Measurements from ENCODE around the gene ETV4. TPM values are rescaled to one million over a fixed set of nuclear protein-coding genes. Genes with fewer than 3 reads are reported as not detected.

The ETV4 gene
- total and polyA plus RNA-seq, 2 of the 13 experiments (the other 11 are each of a cell fraction or from before 2014, with no cell fraction given): 128 to 330 TPM

- 0 out of 2 replicates have a peak, but pooled peaks have one; percentile 50 for TF ChIP-seq GLMP (CRISPR knock-in tag; IDR thresholded peaks at IDR 0.05; ENCODE audit: borderline replicate concordance)
- no peak for TF ChIP-seq ZBTB2 (CRISPR knock-in tag; IDR thresholded peaks at IDR 0.05; ENCODE audit: low read depth)
- peak; percentile 20 for TF ChIP-seq XRCC5 (optimal IDR thresholded peaks at IDR 0.05; ENCODE audit: low read length)
- TF ChIP-seq PATZ1 (CRISPR knock-in tag; IDR thresholded peaks at IDR 0.05): peak; percentile 20; the same call in 1 of the 2 replicates
- TF ChIP-seq EP300 (IDR thresholded peaks at IDR 0.05; ENCODE audit: low read depth in 2 of 2, low read length in 2 of 2): peak in 1 of 2 experiments; percentile 78; a peak in 2 of 4 replicates
- peak; percentile 10; the same call in 1 of the 2 replicates for TF ChIP-seq EP300 (CRISPR knock-in tag; IDR thresholded peaks at IDR 0.05; ENCODE audit: borderline replicate concordance)
- TF ChIP-seq NFYB (CRISPR knock-in tag; IDR thresholded peaks at IDR 0.05): no peak
- TF ChIP-seq ZBTB33 (CRISPR knock-in tag; IDR thresholded peaks at IDR 0.05): no peak; the same call in 1 of the 2 replicates
- 0 out of 2 replicates have a peak, but pooled peaks have one; percentile 21 for TF ChIP-seq IRF2 (CRISPR knock-in tag; IDR thresholded peaks at IDR 0.05)
- no peak for TF ChIP-seq HNRNPK (IDR thresholded peaks at IDR 0.05; ENCODE audit: low read depth, low read length, poor library complexity, severe bottlenecking)
- TF ChIP-seq ZNF776 (CRISPR knock-in tag; IDR thresholded peaks at IDR 0.05): no peak
- TF ChIP-seq ZC3H4 (CRISPR knock-in tag; IDR thresholded peaks at IDR 0.05; ENCODE audit: borderline replicate concordance): no peak
- no peak for TF ChIP-seq HNRNPH1 (optimal IDR thresholded peaks at IDR 0.05; ENCODE audit: low read depth, low read length)
- peak; percentile 23; the same call in 1 of the 2 replicates for TF ChIP-seq NR2F6 (IDR thresholded peaks at IDR 0.05)
- TF ChIP-seq NR2F6 (CRISPR knock-in tag; IDR thresholded peaks at IDR 0.05): no peak
- no peak for TF ChIP-seq ISX (CRISPR knock-in tag; conservative IDR thresholded peaks at IDR 0.05)
- TF ChIP-seq ZNF879 (CRISPR knock-in tag; IDR thresholded peaks at IDR 0.05): no peak
- no peak for TF ChIP-seq ZNF83 (CRISPR knock-in tag; IDR thresholded peaks at IDR 0.05; ENCODE audit: borderline replicate concordance)
- 0 out of 2 replicates have a peak, but pooled peaks have one; percentile 10 for TF ChIP-seq HMGXB3 (CRISPR knock-in tag; IDR thresholded peaks at IDR 0.05; ENCODE audit: borderline replicate concordance)
Measured at GRCh38 chr17:43572368-43572980, 26.3 kb upstream of the ETV4 start (continued).
